GM18520 (cell line): ENCODE data around the gene PPFIBP1.
"Not testable (repeated sequence)": the region's sequence is repeated elsewhere in the genome, so short reads cannot be mapped to it uniquely, and the experiment has no call there.

Experiments used
- ATAC-seq: cut with Tn5 transposase; IDR thresholded peaks from one replicate; pipeline ENCODE4 v1.9.1; 2021; ENCODE audit not compliant: unreplicated experiment

The PPFIBP1 gene

GRCh38 chr12:27651201-27651600 lies 127.2 kb downstream of the PPFIBP1 start:
- no peak for ATAC-seq

GRCh38 chr12:27652174-27652763 lies 128.3 kb downstream of the PPFIBP1 start:
- ATAC-seq: no peak

- ATAC-seq: no peak
Observed at GRCh38 chr12:27653661-27654060, 129.7 kb downstream of the PPFIBP1 start.

- not testable (repeated sequence) for ATAC-seq
Observed at GRCh38 chr12:27655476-27655875, 131.5 kb downstream of the PPFIBP1 start.

- no peak for ATAC-seq
Observed at GRCh38 chr12:27657296-27657695, 133.3 kb downstream of the PPFIBP1 start.

GRCh38 chr12:27665704-27666103 lies 141.7 kb downstream of the PPFIBP1 start:
- ATAC-seq: no peak

- ATAC-seq: no peak
Observed at GRCh38 chr12:27666510-27666909, 142.5 kb downstream of the PPFIBP1 start.

- ATAC-seq: no peak
Observed at GRCh38 chr12:27667540-27667939, 143.5 kb downstream of the PPFIBP1 start.

GRCh38 chr12:27672051-27672450 lies 148.0 kb downstream of the PPFIBP1 start:
- no peak for ATAC-seq

GRCh38 chr12:27672643-27673042 lies 148.6 kb downstream of the PPFIBP1 start:
- ATAC-seq: no peak

- no peak for ATAC-seq
Observed at GRCh38 chr12:27673101-27673718, 149.2 kb downstream of the PPFIBP1 start.

- ATAC-seq: no peak
Observed at GRCh38 chr12:27674989-27675388, 151.0 kb downstream of the PPFIBP1 start.

GRCh38 chr12:27680619-27681018 lies 156.6 kb downstream of the PPFIBP1 start:
- ATAC-seq: no peak

- ATAC-seq: no peak
Observed at GRCh38 chr12:27682534-27682933, 158.5 kb downstream of the PPFIBP1 start.

GRCh38 chr12:27685274-27685673 lies 161.3 kb downstream of the PPFIBP1 start:
- ATAC-seq: no peak

GRCh38 chr12:27686147-27686546 lies 162.1 kb downstream of the PPFIBP1 start:
- no peak for ATAC-seq

- no peak for ATAC-seq
Observed at GRCh38 chr12:27688671-27689070, 164.7 kb downstream of the PPFIBP1 start.

GRCh38 chr12:27689558-27690180 lies 165.7 kb downstream of the PPFIBP1 start:
- ATAC-seq: no peak

- no peak for ATAC-seq
Observed at GRCh38 chr12:27693403-27693802, 169.4 kb downstream of the PPFIBP1 start.

- no peak for ATAC-seq
Observed at GRCh38 chr12:27695556-27696292, 171.7 kb downstream of the PPFIBP1 start.

GRCh38 chr12:27696293-27696652 lies 172.3 kb downstream of the PPFIBP1 start, which contains the start of gene REP15:
TSS of gene REP15 (plus strand) at chr12:27696447. CDS start at chr12:27696563, 116 bp downstream.
- no peak for ATAC-seq
